IPS-15b (cell line): ENCODE measurements around the gene ACAA2.
A peak's percentile ranks its signal among the peaks of the same experiment; 100 is the strongest.

Experiments
- H3K27me3 ChIP-seq: one replicate; pipeline ENCODE4 v1.6.1; 2013; ENCODE audit warnings: low read length; ENCODE audit not compliant: control insufficient read depth, insufficient read depth
- H3K36me3 ChIP-seq: one replicate; pipeline ENCODE4 v1.6.1; 2013; ENCODE audit warnings: low read length; ENCODE audit not compliant: control insufficient read depth, insufficient read depth
- H3K4me1 ChIP-seq: one replicate; pipeline ENCODE4 v1.6.1; 2013; ENCODE audit warnings: mild to moderate bottlenecking, low read length; ENCODE audit not compliant: control insufficient read depth, insufficient read depth
- H3K4me3 ChIP-seq: one replicate; pipeline ENCODE4 v1.5.1; 2013; ENCODE audit warnings: low read depth, low read length
- H3K9ac ChIP-seq: one replicate; pipeline ENCODE4 v1.6.1; 2013; ENCODE audit warnings: low read depth, mild to moderate bottlenecking, low read length
- H3K9me3 ChIP-seq: one replicate; pipeline ENCODE4 v1.6.1; 2013; ENCODE audit warnings: mild to moderate bottlenecking, low read length; ENCODE audit not compliant: control insufficient read depth, insufficient read depth

ACAA2 gene

GRCh38 chr18:49813319-49814146 is at the start of gene ACAA2:
Gene ACAA2, minus strand, starts transcription at chr18:49813533. Its CDS starts 49 bp downstream, at chr18:49813484.
- H3K27me3 ChIP-seq, result no peaks in the 10 kb centered on the region
- H3K9ac ChIP-seq, result peak within 1 kb of the TSS; percentile 90
- H3K4me1 ChIP-seq, result peaks cover 14% of the 10 kb centered on the region
- H3K4me3 ChIP-seq, result peak within 1 kb of the TSS; percentile 91
- peaks cover 9% of the 10 kb centered on the region for H3K9me3 ChIP-seq
- H3K36me3 ChIP-seq, result no peaks in the 10 kb centered on the region

GRCh38 chr18:49862656-49863385 is 49.5 kb upstream of the ACAA2 start:
- H3K9ac ChIP-seq, result no peak overlapping the region
- H3K4me1 ChIP-seq, result peaks cover 4% of the 10 kb centered on the region
- no peaks in the 10 kb centered on the region for H3K36me3 ChIP-seq
- H3K27me3 ChIP-seq, result no peaks in the 10 kb centered on the region
- no peak overlapping the region for H3K4me3 ChIP-seq
- no peaks in the 10 kb centered on the region for H3K9me3 ChIP-seq

GRCh38 chr18:49861659-49862058 is 48.3 kb upstream of the ACAA2 start:
- H3K36me3 ChIP-seq, result no peaks in the 10 kb centered on the region
- no peaks in the 10 kb centered on the region for H3K9me3 ChIP-seq
- no peaks in the 10 kb centered on the region for H3K27me3 ChIP-seq
- no peak overlapping the region for H3K4me3 ChIP-seq
- peaks cover 4% of the 10 kb centered on the region for H3K4me1 ChIP-seq
- no peak overlapping the region for H3K9ac ChIP-seq

- Histone ChIP-seq H3K4me3 (no peak overlapping the region), H3K36me3 (no peaks in the 10 kb centered on the region), H3K4me1 (peaks cover 4% of the 10 kb centered on the region), H3K27me3 (no peaks in the 10 kb centered on the region), H3K9me3 (no peaks in the 10 kb centered on the region), H3K9ac (no peak overlapping the region)
Observed at GRCh38 chr18:49859725-49860124, 46.4 kb upstream of the ACAA2 start.

- Histone ChIP-seq H3K4me1 (peaks cover 4% of the 10 kb centered on the region), H3K9me3 (no peaks in the 10 kb centered on the region), H3K9ac (no peak overlapping the region), H3K4me3 (no peak overlapping the region), H3K27me3 (no peaks in the 10 kb centered on the region), H3K36me3 (no peaks in the 10 kb centered on the region)
Observed at GRCh38 chr18:49859021-49859359, 45.7 kb upstream of the ACAA2 start.

GRCh38 chr18:49858309-49859020 is 45.1 kb upstream of the ACAA2 start:
- no peaks in the 10 kb centered on the region for H3K9me3 ChIP-seq
- no peaks in the 10 kb centered on the region for H3K27me3 ChIP-seq
- H3K9ac ChIP-seq, result no peak overlapping the region
- H3K4me1 ChIP-seq, result peaks cover 4% of the 10 kb centered on the region
- H3K4me3 ChIP-seq, result no peak overlapping the region
- no peaks in the 10 kb centered on the region for H3K36me3 ChIP-seq

- Histone ChIP-seq H3K27me3 (no peaks in the 10 kb centered on the region), H3K4me1 (peaks cover 4% of the 10 kb centered on the region), H3K36me3 (no peaks in the 10 kb centered on the region), H3K4me3 (no peak overlapping the region), H3K9me3 (no peaks in the 10 kb centered on the region), H3K9ac (no peak overlapping the region)
Observed at GRCh38 chr18:49857708-49858107, 44.4 kb upstream of the ACAA2 start.

- Histone ChIP-seq H3K27me3 (no peaks in the 10 kb centered on the region), H3K4me3 (no peak overlapping the region), H3K36me3 (no peaks in the 10 kb centered on the region), H3K9me3 (no peaks in the 10 kb centered on the region), H3K9ac (no peak overlapping the region), H3K4me1 (peaks cover 4% of the 10 kb centered on the region)
Observed at GRCh38 chr18:49856496-49856895, 43.2 kb upstream of the ACAA2 start.

- Histone ChIP-seq H3K4me3 (no peak overlapping the region), H3K9me3 (no peaks in the 10 kb centered on the region), H3K36me3 (no peaks in the 10 kb centered on the region), H3K4me1 (peaks cover 4% of the 10 kb centered on the region), H3K9ac (no peak overlapping the region), H3K27me3 (no peaks in the 10 kb centered on the region)
Observed at GRCh38 chr18:49855711-49856415, 42.5 kb upstream of the ACAA2 start.

- Histone ChIP-seq H3K27me3 (no peaks in the 10 kb centered on the region), H3K36me3 (no peaks in the 10 kb centered on the region), H3K4me3 (no peak overlapping the region), H3K9ac (no peak overlapping the region), H3K4me1 (peaks cover 4% of the 10 kb centered on the region), H3K9me3 (no peaks in the 10 kb centered on the region)
Observed at GRCh38 chr18:49854681-49855080, 41.3 kb upstream of the ACAA2 start.

- no peak overlapping the region for H3K4me3 ChIP-seq
- H3K9me3 ChIP-seq, result no peaks in the 10 kb centered on the region
- peaks cover 6% of the 10 kb centered on the region for H3K4me1 ChIP-seq
- no peaks in the 10 kb centered on the region for H3K36me3 ChIP-seq
- no peak overlapping the region for H3K9ac ChIP-seq
- H3K27me3 ChIP-seq, result no peaks in the 10 kb centered on the region
Observed at GRCh38 chr18:49853436-49853835, 40.1 kb upstream of the ACAA2 start.
